GM21737 (cell line): ENCODE data around the gene MCFD2.

Experiments used
- ATAC-seq: cut with Tn5 transposase; IDR thresholded peaks from one replicate; pipeline ENCODE4 v1.9.1; 2021; ENCODE audit warnings: mild to moderate bottlenecking, moderate library complexity; ENCODE audit not compliant: unreplicated experiment

Gene MCFD2

GRCh38 chr2:46852598-46852997 is 63.0 kb downstream of the MCFD2 start:
- ATAC-seq, result no peak

- ATAC-seq, result no peak
Measured at GRCh38 chr2:46852124-46852523, 63.5 kb downstream of the MCFD2 start.
